NCI-H2196 treated with DMSO at 0.1 percent for 48 hours (cell line): Measurements from ENCODE around the gene IL22.
"Not testable (repeated sequence)": the region's sequence is repeated elsewhere in the genome, so short reads cannot be mapped to it uniquely, and the experiment has no call there.

Experiments
- DNase-seq: peaks from one replicate; lab custom pipeline; 2025; ENCODE audit not compliant: unreplicated experiment; lab: John Stamatoyannopoulos, UW

IL22 gene

DNA sequence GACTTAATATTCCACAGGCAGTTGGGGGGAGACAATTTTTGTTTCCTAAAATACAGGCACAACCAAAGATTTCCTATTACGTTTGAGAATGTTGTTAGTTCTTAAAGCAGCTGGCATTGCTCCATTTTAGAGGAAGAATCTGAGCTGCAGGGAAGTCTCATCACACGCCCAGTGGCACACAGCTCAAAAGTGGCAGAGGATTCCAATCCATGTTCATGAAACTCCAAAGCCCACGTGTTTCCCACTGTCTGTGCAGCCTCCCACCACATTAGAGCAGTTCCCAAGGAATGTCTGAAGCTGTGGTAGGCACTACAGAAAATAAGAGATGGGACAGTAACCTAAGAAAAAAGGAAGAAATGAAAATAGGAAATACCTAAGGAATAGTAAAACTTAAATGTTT lies 21.7 kb downstream of the IL22 start:
- DNase-seq = no peak

DNA sequence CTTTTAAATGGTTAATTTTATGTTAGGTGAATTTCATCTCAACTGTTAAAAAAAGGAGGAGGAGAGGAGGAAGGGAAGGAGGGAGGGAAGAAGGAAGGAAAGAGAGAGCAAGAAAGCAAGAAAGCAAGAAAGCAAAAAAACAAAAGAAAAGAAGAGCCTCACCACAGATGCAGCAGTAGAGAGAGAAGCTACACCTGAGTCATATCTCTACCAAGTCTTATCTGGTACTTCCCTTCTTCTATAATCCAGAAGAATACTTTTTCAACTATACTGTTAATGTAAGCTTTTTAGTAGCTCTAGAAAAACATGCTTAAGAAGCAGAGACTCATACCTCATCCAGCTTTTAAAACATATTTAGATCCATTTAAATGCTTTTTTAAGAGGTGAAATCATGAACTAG lies 22.2 kb downstream of the IL22 start:
- no peak for DNase-seq

- DNase-seq = no peak
Observed at GRCh38 chr12:68229956-68230355, 23.4 kb downstream of the IL22 start.

- DNase-seq = no peak
Observed at GRCh38 chr12:68227356-68227755, 26.0 kb downstream of the IL22 start.

- no peak for DNase-seq
Observed at GRCh38 chr12:68225576-68226476, 27.6 kb downstream of the IL22 start, which contains the start of gene IL26. TSS of gene IL26 (minus strand) at chr12:68225810. CDS start at chr12:68225756, 54 bp downstream.

DNA sequence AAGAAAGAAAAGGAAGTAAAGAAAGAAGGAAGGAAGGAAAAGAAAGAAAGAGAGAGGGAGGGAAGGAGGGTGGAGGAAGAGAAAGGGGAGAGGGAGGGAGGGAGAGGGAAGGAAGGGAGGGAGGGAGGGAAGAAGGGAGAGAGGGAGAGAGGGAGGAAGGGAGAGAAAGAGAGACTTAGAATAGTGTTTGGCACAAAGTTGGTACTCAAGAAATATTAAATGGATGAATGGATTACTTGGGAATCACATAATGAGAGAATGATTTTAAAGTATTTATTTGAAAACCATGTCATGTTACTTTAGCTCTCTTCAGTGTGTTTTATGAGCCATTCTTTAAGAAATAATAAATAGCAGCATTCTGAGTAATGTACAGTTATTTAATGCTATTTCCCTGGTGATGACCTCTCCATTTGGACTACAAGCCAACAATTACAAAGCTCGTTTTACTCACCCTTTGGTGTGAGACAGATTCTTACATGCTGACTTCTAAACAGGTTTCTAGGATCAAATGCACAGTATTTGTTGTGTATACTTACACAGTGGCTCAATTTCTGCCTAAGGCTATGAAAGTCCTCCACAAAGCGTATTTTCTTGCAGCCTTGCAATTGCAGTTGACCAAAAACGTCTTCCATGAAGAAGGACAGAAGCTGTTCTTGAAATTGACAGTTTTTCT lies 28.7 kb downstream of the IL22 start:
- no peak for DNase-seq

- DNase-seq = peak; percentile 64
Observed at GRCh38 chr12:68223067-68223747, 30.2 kb downstream of the IL22 start.

DNA sequence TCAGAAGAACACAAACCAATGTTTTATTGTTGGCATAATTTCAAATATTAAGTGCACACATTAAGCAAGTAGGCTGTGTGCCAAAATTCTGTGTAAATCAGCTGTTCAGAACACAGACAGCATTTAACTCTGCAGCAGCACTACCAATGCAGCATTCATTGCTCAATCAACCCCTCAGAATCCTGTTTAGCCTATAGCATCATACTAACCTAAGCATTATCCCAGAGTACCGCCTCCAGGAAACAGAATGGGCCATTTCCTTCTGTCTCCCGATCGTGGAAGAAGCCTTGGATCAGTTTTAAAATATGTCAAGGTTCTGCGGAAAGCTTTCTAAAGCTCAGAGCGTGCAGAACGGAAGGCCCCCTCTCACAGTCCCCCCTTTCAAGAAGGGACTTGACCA lies 31.1 kb downstream of the IL22 start:
- DNase-seq = no peak

DNA sequence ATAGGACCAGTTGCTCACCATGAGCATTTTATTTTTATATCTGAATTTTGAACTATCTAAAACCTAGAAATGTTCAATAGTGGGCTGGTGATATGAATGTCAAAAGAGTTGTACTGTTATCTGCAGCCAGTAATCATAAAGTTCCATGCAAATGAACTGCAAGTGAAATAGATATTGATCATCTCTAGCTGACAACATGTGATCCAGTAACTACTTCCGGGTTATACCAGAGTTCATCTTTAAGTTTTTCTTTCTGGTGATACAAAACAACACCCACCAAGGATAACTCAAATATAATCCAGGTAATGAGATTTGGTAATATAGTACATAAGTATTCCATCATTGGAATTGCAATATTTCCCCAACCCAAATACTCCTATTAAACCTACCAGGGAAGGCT lies 31.9 kb downstream of the IL22 start:
- no peak for DNase-seq

DNA sequence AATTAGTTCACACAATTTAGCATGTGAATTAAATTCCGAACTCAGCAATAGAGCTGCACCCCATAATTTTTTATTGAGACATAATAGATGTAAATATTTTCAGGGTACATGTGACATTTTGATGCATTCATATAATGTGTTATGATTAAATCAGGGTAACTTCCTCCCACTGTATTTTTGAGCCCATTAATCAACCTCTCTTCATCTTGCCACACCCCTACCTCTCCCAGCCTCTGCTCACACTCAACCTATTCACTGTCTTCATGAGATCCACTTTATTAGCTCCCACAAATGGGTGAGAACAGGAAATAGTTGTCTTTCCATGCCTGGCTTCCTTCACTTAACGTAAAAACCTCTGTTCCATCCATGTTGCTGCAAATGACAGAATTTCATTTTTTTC lies 42.5 kb downstream of the IL22 start:
- DNase-seq = no peak

- DNase-seq = not testable (repeated sequence)
Observed at GRCh38 chr12:68209048-68209728, 44.2 kb downstream of the IL22 start.

DNA sequence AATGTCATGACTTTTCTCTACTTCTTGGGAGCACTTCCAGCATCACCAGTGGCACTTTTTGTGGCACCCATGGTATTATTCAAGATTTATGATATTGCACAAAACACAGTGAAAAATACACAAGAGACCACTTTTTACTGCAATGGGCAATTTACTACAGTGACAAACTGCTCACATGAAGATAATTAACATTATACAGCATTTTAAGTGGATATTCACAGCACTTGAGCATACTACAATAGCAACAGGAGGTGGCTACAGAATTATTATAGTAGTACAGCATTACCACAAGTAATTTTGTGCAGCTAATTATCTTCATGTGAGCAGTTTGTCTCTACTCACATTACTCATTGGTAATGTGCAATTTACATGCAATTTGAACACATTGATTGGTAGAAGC lies 46.1 kb downstream of the IL22 start:
- no peak for DNase-seq

- no peak for DNase-seq
Observed at GRCh38 chr12:68206446-68206845, 47.0 kb downstream of the IL22 start.

- no peak for DNase-seq
Observed at GRCh38 chr12:68203460-68203875, 49.9 kb downstream of the IL22 start.

DNA sequence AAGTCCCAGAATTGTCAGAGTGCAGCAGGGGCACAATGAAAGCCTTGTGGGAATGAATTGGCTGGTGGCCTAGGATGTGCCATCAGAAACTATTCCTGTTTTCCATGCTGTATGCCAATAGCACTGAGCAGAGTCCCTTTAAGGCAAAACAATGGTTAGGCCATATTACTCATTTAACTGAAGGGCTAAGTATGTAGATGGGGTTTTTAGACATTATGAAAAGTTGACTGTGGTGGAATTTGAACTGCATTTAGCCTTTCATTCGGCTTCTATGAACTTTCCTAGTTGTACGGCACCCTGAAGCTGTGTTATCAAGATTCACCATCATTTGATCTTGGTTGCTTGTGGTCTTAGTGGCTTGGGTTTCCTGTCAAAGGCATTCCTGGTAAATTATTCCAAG lies 52.5 kb downstream of the IL22 start:
- DNase-seq = no peak

- no peak for DNase-seq
Observed at GRCh38 chr12:68199127-68199526, 54.3 kb downstream of the IL22 start.

DNA sequence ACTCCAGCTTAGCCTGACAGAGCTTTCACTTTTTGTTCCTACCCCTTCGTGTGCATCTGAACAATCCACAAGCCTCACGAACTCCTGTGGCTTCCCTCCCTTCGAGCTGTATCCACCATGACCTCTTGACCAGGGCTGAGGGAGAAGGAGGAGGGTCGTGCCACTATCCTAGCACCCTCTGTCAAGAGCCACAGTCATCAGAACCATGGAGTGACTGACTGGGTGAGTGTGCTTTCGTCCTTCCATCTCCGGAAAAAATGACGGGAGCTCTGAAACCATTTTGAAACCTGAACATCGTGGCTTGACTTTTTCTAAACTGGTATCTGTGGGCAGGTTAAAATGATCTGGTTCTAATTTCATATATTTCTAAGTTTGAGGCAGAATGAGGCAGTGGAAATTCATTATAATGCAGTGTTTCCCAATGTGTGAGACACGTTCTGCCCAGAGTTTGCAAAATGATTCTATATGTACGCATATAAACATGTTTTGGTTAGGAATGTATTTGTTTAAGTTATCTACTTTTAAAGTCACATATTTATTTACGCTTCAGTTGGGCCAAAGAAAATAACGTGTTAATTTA lies 54.8 kb downstream of the IL22 start:
- no peak for DNase-seq
